Colon (tissue), 2 donors: Measurements from ENCODE around the gene RNF39.
"Not testable (repeated sequence)": the region's sequence is repeated elsewhere in the genome, so short reads cannot be mapped to it uniquely, and the experiment has no call there.

ENCODE experiments used
- FAIRE-seq: peaks from 2 replicates; lab custom pipeline; 2012; peaks lifted over from hg19 to GRCh38; lab: Jason Lieb, UNC
- donor health status: control.
- donor health status: control.

The RNF39 gene

DNA sequence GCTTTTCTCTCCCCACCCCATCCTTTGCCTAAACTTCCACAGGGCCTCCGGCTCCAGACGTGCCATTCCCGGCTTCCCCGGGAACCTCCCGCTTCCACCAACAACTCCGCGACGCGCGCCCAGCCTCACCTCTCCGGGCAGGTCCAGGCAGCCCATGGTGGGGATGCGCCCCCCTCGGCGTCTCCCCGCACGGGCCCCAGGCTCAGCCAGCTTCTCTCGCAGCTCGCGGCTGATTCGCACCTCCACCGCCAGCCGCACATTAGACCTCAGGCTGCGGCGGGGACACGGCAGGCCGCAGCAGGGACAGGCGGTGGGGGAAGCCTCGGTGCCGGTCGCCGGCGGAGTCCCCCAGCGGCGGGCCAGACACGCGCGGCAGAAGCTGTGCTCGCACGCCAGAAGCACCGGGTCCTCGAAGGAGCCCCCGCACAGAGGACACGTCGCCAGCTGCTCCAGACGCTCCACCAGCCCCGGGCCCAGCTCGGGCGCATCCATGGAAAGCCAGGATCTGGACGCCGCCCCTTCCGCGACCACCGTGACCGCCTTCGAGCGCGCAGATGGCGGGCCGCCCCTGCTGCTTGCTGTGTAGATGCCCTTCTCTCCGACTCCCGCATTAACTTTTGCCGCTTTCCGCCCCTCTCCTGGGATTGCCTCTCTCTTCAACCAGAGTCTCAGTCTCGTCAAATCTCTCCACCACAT lies at the start of gene RNF39:
TSS of gene RNF39 (minus strand) at position 676 of the 696 bp plus-strand sequence. CDS start at position 492, 184 bp downstream.
- no peak for FAIRE-seq

DNA sequence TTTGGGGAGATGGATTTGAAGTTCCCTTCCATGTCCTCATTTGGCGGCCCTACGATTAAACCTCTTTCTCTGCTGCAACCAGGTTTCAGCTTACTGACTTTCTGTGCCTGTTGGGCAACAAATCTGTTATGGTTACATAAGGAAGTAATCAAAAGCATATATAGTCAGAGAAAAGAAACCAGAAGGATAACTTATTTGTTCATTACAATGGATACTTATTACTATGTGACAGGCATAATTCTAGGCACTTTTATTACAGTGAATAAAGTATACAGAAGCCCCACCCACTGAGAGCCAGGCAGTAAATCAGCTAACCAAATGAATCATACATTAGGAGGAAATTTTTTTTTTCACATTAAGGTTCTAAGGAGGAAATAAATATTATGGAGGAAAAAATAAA lies 46.9 kb upstream of the RNF39 start:
- peak; percentile 84 for FAIRE-seq

DNA sequence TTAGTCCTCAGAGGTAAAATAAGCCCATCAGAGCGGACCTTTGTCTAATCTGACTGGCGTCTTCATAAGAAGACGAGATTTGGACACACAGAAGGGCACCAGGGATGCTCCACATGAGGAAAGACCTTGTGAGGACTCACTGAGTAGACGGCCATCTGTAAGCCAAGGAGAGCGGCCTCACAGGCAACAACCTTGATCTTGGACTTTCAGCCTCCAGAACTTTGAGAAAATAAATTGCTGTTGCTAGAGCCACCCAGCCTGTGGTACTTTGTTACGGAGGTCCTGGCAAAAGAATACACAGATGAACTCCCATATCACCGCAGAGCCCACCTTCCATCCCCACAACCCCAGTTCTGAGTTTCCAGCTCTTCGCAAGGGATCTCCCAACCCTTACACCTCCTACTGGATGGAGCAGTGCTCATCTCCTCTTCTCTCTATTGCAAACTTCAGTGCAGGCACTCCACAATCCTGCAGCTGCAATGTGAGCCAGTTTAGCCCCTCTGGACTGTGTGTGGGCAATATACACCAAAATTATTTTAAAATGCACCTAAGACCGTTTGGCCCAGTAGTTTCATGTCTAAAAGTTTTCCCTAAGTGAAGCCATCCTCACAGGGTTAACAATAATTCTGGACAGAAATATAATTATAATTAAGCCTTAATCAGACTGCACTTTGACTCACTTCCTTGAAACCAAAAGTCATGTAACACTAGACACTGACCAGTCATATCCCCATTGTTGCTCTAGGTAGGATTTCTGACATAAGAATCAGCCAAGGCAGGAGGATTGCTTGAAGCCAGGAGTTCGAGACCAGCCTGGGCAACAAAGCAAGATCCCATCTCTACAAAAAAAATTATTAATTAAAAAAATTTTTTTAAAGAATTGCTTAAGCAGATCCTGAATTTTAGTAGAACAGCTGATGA lies 46.1 kb upstream of the RNF39 start:
- no peak for FAIRE-seq

- not testable (repeated sequence) for FAIRE-seq
These were observed 43.1 kb upstream of the RNF39 start for GRCh38 chr6:30118691-30119090.

GRCh38 chr6:30116724-30117123 lies 41.2 kb upstream of the RNF39 start:
- FAIRE-seq = no peak

DNA sequence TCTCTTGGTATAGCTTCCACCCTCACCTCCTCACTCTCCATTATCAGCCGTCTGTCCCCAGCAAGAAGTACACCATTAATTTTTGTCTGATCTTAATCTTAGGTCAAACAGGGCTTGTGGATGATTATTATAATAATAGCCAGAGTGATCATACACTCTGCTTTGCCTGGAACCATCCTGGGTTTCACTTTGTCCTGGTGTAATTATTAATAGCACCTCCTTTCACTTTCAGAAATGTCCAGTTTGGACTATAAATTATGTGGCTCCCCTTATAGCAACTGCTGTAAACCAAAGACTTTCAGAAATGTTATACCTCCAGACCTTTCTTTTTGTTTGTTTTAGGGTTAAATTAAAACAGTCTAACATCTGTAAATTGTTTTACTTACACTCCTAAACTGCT lies 38.3 kb upstream of the RNF39 start:
- no peak for FAIRE-seq

DNA sequence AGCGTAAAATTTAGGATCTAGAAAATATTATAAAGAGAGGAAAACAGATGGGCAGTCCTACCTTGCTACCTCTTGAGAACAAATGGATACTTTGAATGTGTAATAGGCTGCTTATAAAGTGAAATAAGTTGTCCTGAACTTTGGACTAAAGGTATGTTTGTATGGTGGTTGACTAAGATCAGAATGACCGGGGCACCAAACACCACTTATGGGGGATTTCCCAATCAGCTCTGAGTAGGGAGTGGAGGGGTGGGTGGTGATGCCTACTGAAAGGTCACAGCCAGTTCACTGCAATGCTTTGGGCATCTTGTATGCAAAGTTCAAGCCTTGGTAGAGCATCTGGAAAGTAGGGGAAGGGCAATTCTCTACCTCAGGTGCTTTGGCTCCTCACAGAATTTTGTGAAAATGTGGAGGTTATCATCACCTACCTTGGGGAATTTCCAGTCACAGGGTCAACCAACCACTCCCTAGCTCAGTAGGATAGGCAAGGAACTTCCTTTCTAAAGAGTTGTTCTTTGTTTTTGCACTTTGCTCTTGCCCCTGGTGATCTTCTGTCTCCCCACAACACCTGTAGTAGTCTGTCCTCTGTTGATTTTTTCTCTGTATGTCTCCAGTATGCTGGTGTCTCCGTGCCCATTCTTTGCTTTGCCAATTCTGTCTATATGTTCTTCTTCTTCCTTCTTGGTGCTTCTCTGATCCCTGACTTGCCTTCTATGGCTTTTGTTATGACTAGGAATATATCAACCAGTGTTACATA lies 37.6 kb upstream of the RNF39 start, which contains the start of gene TRIM31:
TSS of gene TRIM31 (minus strand) at position 88 of the 757 bp plus-strand sequence. CDS start 285 bp downstream, outside the sequence.
- no peak for FAIRE-seq

DNA sequence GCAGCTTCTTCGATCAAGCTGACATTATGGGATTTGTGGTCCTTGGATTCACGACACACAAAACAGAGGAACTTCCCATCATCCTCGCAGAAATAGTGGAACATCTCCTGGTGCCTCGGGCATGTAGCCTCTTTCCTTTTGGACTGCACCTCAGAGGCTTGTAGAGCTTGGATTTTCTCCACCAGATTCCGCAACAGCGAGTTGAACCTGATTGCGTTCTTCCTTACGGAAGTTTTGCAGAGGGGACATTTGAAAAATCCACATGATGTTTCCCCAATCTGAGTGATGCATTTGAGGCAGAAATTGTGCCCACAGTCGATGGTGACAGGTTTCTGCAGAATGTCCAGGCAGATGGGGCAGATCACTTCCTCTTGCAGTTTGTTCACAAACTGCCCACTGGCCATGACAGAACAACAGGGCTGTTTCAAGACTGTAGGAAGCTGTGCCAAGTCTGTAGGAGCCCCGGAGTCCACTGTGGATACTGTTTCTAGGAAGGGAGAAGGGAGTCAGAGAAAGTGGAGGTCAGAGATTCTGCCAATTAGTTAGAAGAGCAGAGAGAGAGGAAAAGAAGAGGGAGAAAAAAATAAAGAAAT lies 36.9 kb upstream of the RNF39 start:
- FAIRE-seq = no peak

DNA sequence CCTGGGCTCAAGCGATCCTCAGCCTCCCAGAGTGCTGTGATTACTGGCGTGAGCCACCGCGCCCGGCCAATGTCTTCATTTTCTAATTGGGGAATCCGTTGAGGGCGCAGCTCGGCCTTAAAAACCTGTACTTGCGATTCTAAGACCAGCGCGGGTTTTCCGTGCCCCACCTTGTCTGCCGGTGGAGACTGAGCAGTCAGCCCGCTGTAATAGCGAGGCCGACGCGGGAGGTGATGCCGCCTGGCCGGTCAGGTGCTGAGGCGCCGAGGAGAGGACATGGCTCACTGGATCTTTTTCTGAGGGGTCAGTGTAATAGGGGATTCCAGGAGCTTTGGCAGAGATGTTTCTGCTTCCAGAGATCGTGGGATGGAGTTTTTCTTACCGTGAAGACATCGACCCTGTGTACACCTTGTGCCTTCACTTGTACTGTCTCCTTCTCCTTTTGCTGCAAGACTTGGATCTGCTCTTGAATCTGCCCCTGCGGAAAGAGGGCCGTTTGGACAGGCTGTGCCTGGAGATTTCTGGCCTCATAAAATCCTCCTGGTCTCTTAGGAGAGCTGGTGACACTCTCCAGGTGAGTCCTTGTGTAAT lies 35.8 kb upstream of the RNF39 start:
- FAIRE-seq = no peak

GRCh38 chr6:30104661-30105060 lies 29.1 kb upstream of the RNF39 start:
- no peak for FAIRE-seq

- no peak for FAIRE-seq
These were observed 28.3 kb upstream of the RNF39 start for GRCh38 chr6:30103872-30104179.

GRCh38 chr6:30102970-30103871 lies 27.7 kb upstream of the RNF39 start:
- no peak for FAIRE-seq

- no peak for FAIRE-seq
These were observed 26.9 kb upstream of the RNF39 start for GRCh38 chr6:30102414-30102969.

- FAIRE-seq = no peak
These were observed 26.2 kb upstream of the RNF39 start for GRCh38 chr6:30101444-30102413.

DNA sequence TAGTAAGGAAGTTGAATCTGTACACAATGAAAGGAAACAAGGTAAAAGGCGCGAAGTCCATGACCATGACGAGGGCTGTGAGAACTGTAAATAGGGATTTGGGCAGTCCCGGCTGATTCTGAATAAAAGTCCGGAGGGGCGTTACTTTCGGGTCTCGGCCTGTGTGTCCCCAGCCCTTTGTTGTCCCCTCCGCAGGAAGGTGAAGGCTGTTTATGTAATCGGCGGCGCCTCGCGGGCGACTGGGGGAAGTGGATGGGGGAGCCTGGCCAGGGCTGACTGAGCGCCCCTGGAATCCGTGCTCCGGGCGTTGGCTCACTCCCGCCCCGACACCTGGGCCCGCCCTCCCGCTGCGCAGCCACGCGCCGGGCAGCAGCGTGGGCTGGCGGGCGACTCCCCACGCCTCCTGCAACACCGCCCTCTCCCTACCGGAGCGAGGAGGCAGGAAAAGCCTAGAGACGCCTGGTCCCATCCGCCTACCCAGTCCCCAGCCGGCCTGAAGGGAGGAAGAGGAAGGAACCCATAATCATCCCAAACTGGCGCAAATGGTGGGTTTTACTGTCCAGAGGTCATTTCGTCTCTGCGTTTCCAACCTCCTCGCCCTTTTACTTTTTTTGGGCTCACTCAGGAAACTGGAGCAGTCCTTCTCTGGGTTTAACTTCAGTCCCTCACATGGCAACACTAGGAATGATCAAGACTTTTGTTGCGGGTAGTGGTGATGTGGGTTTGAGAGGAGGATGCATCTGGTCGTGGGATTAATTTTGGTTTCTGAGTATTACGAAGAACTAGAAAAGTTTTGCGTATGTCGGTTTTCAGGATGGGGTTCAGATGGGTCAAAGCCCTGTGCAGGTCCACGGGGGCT lies 25.2 kb upstream of the RNF39 start:
- FAIRE-seq = no peak

GRCh38 chr6:30100154-30100553 lies 24.6 kb upstream of the RNF39 start:
- FAIRE-seq = no peak

- no peak for FAIRE-seq
These were observed 22.6 kb upstream of the RNF39 start for GRCh38 chr6:30097902-30098768.
